Ovary (tissue), 9 donors: ENCODE results near the gene EPYC. TPM values are rescaled to one million over a fixed set of nuclear protein-coding genes. Genes with fewer than 3 reads are reported as not detected.
A peak's percentile ranks its signal among the peaks of the same experiment; 100 is the strongest.

Experiments used
- DNase-seq, 5 donors: peaks; one replicate each; pipeline ENCODE4 v3.0.0-alpha.2; 2019 to 2020
- H3K27ac ChIP-seq, 2 donors: fragments of 200-600 bp; one replicate each; pipeline versions ENCODE4 v1.5.1 to v1.8.0; 2019 to 2022
- H3K27me3 ChIP-seq: fragments of 200-600 bp; one replicate; pipeline ENCODE4 v1.8.0; 2022
- H3K36me3 ChIP-seq: fragments of 200-600 bp; sonication (generic); one replicate; pipeline ENCODE4 v1.5.1; 2019
- H3K4me1 ChIP-seq: one replicate; pipeline ENCODE4 v1.8.1; 2013; ENCODE audit warnings: mild to moderate bottlenecking, moderate library complexity; ENCODE audit not compliant: insufficient read depth
- H3K4me3 ChIP-seq: fragments of 200-600 bp; sonication (generic); one replicate; pipeline ENCODE4 v1.5.1; 2017
- H3K9me3 ChIP-seq, 2 donors: fragments of 200-600 bp in 1 of 2; sonication (generic) in 1 of 2; one replicate each; pipeline versions ENCODE4 v1.5.1 to v1.8.1; 2013 to 2019; ENCODE audit warnings: mild to moderate bottlenecking in 1 of 2, moderate library complexity in 1 of 2
- CTCF ChIP-seq, 3 donors: fragments of 450-650 bp in 2 of 3; fragments of 200-600 bp in 1 of 3; IDR thresholded peaks; one replicate each; pipeline versions ENCODE4 v1.5.1 to v1.8.0; 2016 to 2022; ENCODE audit warnings: antibody characterized with exemption in 3 of 3, mild to moderate bottlenecking in 1 of 3
- EP300 ChIP-seq: sonication (generic); formaldehyde crosslinking; IDR thresholded peaks from one replicate; pipeline ENCODE4 v1.6.1; 2017; ENCODE audit warnings: antibody characterized with exemption
- POLR2A ChIP-seq: fragments of 450-650 bp; IDR thresholded peaks from one replicate; pipeline ENCODE4 v1.6.1; 2017; ENCODE audit warnings: antibody characterized with exemption, mild to moderate bottlenecking, moderate library complexity
- WGBS, 3 donors: extraction: QIAGEN DNeasy Blood & Tissue Kit in 1 of 3; methylation state at CpG; one replicate each; pipeline versions ENCODE4 v1.1.5 to v1.1.7; 2013 to 2017; 5-methylcytosine and 5-hydroxymethylcytosine counted together
- intact Hi-C, 4 donors: fragments of 100-400 bp; cut with DNase I; formaldehyde crosslinking; loops; one replicate each; pipeline versions ENCODE4 v1.11.0 to v1.15.1; 2022 to 2023
- polyA plus RNA-seq, 2 donors: library from polyadenylated mRNA; stranded (reverse); fragments of 200-250 nt in 1 of 2; fragments of 350-450 nt in 1 of 2; fragmentation: Illumina TruSeq in 1 of 2; extraction: RNeasy Lipid Tissue Mini Kit (QIAGEN cat#74804) in 1 of 2; gene quantifications; one replicate each; pipeline ENCODE4 v1.2.3, GENCODE V29; 2013 to 2014
- total RNA-seq, 7 donors: library from RNA; depleted of rRNA in 2 of 7; stranded (reverse); fragments of >200 nt in 2 of 7; fragmentation: NEBNext Ultra II Directional in 3 of 7; extraction: Animal tissue kit (Norgen Biotek cat#: 25700) in 3 of 7; gene quantifications; one replicate each; pipeline versions ENCODE4 v1.1.0 to v1.2.4, GENCODE V29; 2016 to 2023
- donor health status: DM: no; HTN: no; CAD: no; lungs with moderate emphysema.
- donor health status: DM: no; HTN: no; CAD: no.
- donor health status: Bipolar disorder and iron deficiency.
- donor health status: DM: yes; HTN: yes; CAD: no.
- donor health status: DM: no; HTN: no; CAD: no.
- donor health status: DM: yes; HTN: yes; CAD: no.

Gene EPYC
- total and polyA plus RNA-seq, 9 donors, result 0.16 to 0.43 (median 0.24) TPM; not detected in 6

DNA sequence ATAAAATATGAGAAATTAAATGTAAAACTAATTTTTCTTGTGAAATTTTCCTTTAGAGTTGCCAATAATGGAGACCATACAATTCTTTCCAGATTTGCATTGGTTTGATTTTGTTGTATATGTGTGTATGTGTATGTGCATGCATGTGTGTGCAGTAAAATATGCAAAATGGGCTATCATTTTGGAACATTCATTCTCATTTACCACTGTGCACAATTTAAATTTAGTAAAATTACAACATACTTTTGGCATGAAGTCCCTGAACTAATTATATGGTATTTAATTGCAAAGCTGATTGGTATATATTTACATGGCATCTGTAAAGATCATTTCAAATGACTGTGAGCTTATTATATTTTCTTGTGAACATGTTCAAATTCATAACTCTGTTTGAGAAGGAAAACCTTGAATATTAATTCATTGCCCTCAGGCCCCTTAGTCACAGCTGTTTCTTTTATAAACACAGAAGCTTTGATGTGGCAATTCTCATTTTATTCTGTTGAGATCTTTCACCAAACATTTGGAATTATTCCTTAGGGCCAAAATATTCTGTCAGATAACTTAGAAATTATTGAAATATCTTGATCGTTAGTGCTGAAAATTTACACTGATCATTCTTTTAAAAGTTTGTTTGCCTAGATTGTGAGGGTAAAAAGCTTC, 35.5 kb upstream of the EPYC start:
- no peaks in the 10 kb centered on the region for H3K9me3 ChIP-seq
- no peaks in the 10 kb centered on the region for H3K36me3 ChIP-seq
- intact Hi-C loops, result no loop called here
- H3K27me3 ChIP-seq, result no peaks in the 10 kb centered on the region
- no peak overlapping the region for H3K4me3 ChIP-seq
- H3K27ac ChIP-seq, result peak overlapping the region in 1 of 2 donors; percentile 24
- H3K4me1 ChIP-seq, result no peaks in the 10 kb centered on the region
- TF ChIP-seq EP300 (no peak), POLR2A (no peak), CTCF (IDR thresholded peaks at IDR 0.05) (no peak)
- WGBS, 3 donors, result 8 to 14% (median 11%) methylated on average over 1 of the region's 1 CpG
- no peak for DNase-seq

- H3K4me3 ChIP-seq, result no peak overlapping the region
- no peak for DNase-seq
- intact Hi-C loops, result no loop called here
- no peak overlapping the region for H3K27ac ChIP-seq
- TF ChIP-seq POLR2A (no peak), EP300 (no peak), CTCF (IDR thresholded peaks at IDR 0.05) (no peak)
- H3K9me3 ChIP-seq, result no peaks in the 10 kb centered on the region
- no peaks in the 10 kb centered on the region for H3K36me3 ChIP-seq
- no peaks in the 10 kb centered on the region for H3K27me3 ChIP-seq
- no peaks in the 10 kb centered on the region for H3K4me1 ChIP-seq
Observed at GRCh38 chr12:91037276-91037675, 32.5 kb upstream of the EPYC start.

DNA sequence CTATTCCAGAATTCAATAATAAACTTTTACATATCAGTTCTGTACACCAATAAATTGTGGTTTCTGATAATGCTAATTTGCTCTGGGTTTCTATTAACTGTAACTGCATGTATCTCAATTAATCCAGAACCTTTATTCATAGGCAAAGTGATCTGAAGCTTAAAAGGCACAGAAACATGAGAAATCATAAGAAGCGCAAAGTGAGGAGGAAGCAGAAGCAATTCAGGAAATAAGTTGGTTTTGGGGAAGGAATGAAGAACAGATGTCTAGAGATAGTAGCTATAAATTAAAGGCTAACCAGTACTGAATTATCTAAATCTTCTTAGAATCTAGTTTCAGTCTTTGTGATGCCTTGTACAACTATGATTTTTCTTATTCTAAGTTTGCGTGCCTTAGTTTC, 28.5 kb upstream of the EPYC start:
- no peaks in the 10 kb centered on the region for H3K27me3 ChIP-seq
- DNase-seq, result no peak
- H3K36me3 ChIP-seq, result no peaks in the 10 kb centered on the region
- H3K27ac ChIP-seq, result no peak overlapping the region
- TF ChIP-seq POLR2A (no peak), CTCF (IDR thresholded peaks at IDR 0.05) (no peak), EP300 (no peak)
- intact Hi-C loops, result no loop called here
- H3K9me3 ChIP-seq, result no peaks in the 10 kb centered on the region
- WGBS, 3 donors, result 91 to 95% (median 95%) methylated on average over 2 of the region's 2 CpGs
- no peak overlapping the region for H3K4me3 ChIP-seq
- H3K4me1 ChIP-seq, result no peaks in the 10 kb centered on the region

DNA sequence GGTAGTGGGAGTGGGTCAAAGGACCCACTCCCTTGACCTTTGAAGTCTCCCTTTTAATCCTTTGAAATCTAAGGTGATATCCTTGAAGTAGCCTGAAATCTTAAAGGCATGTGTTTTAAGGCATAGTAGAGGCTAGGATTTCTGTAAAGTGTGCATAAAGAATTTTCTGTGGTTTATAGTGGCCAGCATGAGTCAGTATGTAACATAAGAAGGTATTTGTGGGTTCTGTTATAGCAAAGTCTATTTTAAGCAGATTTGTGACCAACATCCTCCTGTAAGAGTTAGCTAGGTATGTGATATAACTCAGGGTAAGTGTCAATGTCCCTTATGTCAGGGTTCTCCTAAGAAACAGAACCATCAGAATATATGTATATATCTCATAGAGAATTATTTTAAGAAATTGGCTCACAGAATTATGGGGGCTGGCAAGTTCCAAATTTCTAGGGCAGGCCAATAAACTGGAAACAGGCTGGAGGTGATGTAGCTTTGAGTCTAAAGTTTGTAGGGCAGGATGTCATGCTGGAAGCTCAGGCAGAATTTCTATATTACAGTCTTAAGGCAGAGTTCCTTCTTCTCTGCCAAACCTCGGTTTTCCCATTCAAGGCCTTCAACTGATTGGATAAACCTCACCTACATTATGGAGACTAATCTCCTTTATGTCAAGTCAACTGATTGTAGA, 18.7 kb upstream of the EPYC start:
- H3K4me1 ChIP-seq, result no peaks in the 10 kb centered on the region
- 84 to 90% (median 86%) methylated on average over 1 of the region's 1 CpG for WGBS, 3 donors
- DNase-seq, result no peak
- H3K27ac ChIP-seq, result no peak overlapping the region
- no peaks in the 10 kb centered on the region for H3K9me3 ChIP-seq
- no peaks in the 10 kb centered on the region for H3K36me3 ChIP-seq
- H3K4me3 ChIP-seq, result no peak overlapping the region
- TF ChIP-seq EP300, result no peak
- TF ChIP-seq POLR2A, result no peak
- H3K27me3 ChIP-seq, result no peaks in the 10 kb centered on the region
- intact Hi-C loops, result no loop called here

- DNase-seq, result no peak
- Histone ChIP-seq H3K4me3 (no peak overlapping the region), H3K4me1 (peaks cover 2% of the 10 kb centered on the region), H3K9me3 (no peaks in the 10 kb centered on the region), H3K36me3 (no peaks in the 10 kb centered on the region), H3K27me3 (no peaks in the 10 kb centered on the region), H3K27ac (no peak overlapping the region)
- WGBS, 3 donors, result 92 to 94% (median 93%) methylated on average over 2 of the region's 2 CpGs
- TF ChIP-seq CTCF (IDR thresholded peaks at IDR 0.05), result no peak
- TF ChIP-seq POLR2A, result no peak
- TF ChIP-seq EP300, result no peak
- intact Hi-C loops, result no loop called here
Observed at GRCh38 chr12:91021076-91021475, 16.3 kb upstream of the EPYC start.
